Measurements from ENCODE around the gene SAPCD2.

The SAPCD2 gene

DNA sequence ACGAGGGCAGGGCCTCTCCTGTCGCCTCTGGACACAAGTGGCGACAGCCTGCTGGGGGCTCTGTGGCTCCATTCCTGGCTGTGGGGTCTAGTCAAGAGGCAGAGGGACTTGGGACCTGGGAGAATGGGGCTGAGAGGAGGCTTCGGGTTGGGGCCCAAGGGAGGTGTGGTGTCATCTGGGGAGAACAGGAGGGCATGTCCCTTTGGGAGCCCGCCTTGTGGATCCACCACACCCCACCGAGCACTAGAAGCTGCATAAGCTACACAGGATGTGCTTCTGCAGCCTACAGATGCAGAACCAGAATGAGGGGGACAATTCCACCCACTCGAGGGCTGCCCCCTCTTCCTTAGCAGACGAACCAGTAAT lies 12.6 kb upstream of the SAPCD2 start:
- TF ChIP-seq CTCF (IDR thresholded peaks at IDR 0.05; ENCODE audit: insufficient read depth, missing control alignments): no peak
- DNase-seq (ENCODE audit: insufficient read length, low spot score) (no peak), FAIRE-seq (no peak)

GRCh38 chr9:137082222-137082924 lies 12.0 kb upstream of the SAPCD2 start:
- no peak for FAIRE-seq
- no peak for DNase-seq (ENCODE audit: insufficient read length, low spot score)

DNA sequence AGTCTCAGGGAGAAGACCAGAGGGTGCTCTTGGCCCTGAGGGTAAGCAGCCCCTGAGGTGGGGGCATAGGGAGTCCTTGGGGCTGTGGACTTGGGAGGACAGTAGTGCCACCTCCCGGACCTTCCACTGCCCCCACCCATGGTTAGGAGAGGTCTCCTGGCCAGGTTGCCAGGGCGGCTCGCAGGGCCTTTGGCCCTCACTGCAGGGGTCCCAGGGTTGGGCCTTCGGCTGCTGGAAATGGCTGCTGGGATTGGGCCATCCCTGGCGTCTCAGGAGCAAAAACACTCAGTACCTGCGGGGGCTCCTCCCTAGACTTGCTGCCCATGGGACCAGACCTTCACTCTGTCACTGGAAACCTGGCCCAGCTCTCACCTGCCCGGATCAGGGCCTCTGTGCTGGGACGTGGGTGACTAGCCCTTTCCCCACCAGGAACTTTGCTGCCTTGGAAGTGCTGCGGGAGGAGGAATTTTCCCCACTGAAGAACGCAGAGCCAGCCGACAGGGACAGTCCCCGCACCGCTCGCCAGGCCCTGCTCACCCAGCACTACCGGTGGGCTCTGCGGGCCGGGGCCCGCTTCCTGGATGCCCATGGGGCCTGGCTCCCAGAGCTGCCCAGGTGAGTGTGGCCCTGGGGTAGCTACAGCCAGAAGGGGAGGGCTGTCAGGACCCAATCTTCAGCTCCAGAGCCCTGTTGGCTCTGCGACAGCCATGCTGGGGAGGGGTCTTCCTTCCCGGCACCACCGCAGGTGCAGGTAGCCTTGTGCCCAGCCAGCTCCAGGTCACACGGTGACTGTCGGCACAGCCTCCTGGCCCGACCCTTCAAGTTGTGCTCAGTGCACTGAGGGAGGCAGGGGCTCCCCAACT lies 10.1 kb upstream of the SAPCD2 start:
- no peak for DNase-seq (ENCODE audit: insufficient read length, low spot score)
- TF ChIP-seq CTCF (IDR thresholded peaks at IDR 0.05; ENCODE audit: insufficient read depth, missing control alignments): no peak
- no peak for FAIRE-seq

More at GRCh38 chr9:137082222-137082924, 12.0 kb upstream of the SAPCD2 start:
- no peak for TF ChIP-seq CTCF (IDR thresholded peaks at IDR 0.05; ENCODE audit: insufficient read depth, missing control alignments)

GRCh38 chr9:137079401-137079787 lies 9.0 kb upstream of the SAPCD2 start:
- no peak for FAIRE-seq
- no peak for DNase-seq (ENCODE audit: insufficient read length, low spot score)
- TF ChIP-seq CTCF (IDR thresholded peaks at IDR 0.05; ENCODE audit: insufficient read depth, missing control alignments): no peak

- TF ChIP-seq CTCF (IDR thresholded peaks at IDR 0.05; ENCODE audit: insufficient read depth, missing control alignments): no peak
- no peak for DNase-seq (ENCODE audit: insufficient read length, low spot score)
- no peak for FAIRE-seq
Observed at GRCh38 chr9:137078701-137079400, 8.5 kb upstream of the SAPCD2 start.

DNA sequence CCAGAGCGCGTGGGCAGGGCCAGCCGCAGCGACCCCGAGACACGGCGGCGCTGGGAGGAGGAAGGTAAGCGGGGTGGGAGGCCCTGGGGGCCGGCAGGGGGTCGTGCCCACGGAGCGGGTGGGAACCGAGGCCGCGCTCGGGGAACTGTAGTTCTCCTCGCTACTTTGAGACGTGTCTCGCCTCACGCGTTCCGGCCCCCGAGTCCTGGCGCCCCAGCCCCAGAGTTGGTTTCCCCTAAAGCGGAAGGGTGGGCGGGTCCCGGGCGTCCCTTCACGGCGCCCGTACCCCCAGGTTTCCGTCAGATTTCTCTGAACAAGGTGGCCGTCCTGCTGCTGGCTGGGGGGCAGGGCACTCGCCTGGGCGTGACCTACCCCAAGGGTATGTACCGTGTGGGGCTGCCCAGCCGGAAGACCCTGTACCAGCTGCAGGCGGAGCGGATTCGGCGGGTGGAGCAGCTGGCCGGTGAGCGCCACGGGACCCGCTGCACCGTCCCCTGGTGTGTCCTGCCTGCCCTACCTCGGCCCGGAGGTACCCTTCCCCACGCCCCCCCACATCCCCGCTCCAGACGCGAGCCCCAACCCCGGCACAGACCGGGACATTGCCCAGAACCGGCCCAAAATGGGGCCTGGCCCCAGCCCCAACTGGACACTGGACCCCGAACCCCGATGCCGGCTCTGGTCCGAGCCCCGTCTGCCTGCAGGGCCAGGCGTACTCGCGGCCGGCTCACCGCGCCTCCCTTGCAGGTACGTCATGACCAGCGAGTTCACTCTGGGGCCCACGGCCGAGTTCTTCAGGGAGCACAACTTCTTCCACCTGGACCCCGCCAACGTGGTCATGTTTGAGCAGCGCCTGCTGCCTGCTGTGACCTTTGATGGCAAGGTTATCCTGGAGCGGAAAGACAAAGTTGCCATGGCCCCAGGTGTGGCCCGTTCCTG lies 7.7 kb upstream of the SAPCD2 start:
- DNase-seq (ENCODE audit: insufficient read length, low spot score) (no peak), FAIRE-seq (no peak)
- no peak for TF ChIP-seq CTCF (IDR thresholded peaks at IDR 0.05; ENCODE audit: insufficient read depth, missing control alignments)

All from D721Med (cell line).